ENCODE results near the gene ACTR3. TPM values are rescaled to one million over a fixed set of nuclear protein-coding genes. Genes with fewer than 3 reads are reported as not detected.

Gene ACTR3
- total and polyA plus RNA-seq, 2 of the 8 experiments (the other 6 are each of a cell fraction or from before 2014, with no cell fraction given) = 51.7 to 184 TPM

GRCh38 chr2:114005110-114005783 is 115.4 kb downstream of the ACTR3 start:
- H4K5ac ChIP-seq (ENCODE audit: insufficient read length, low read depth, low read length) = no peak overlapping the region

More at GRCh38 chr2:114005110-114005783, 115.4 kb downstream of the ACTR3 start:
- no peaks in the 10 kb centered on the region for H3K36me3 ChIP-seq (ENCODE audit: control insufficient read depth in 2 of 4, insufficient read depth in 4 of 4, low read length in 3 of 4)
- H3K23ac ChIP-seq (ENCODE audit: insufficient read length) = no peak overlapping the region
- no peak for TF ChIP-seq MAX (IDR thresholded peaks at IDR 0.05)
- no peak for TF ChIP-seq ASH2L (IDR thresholded peaks at IDR 0.05; ENCODE audit: low read length)
- no peak for TF ChIP-seq EP300 (IDR thresholded peaks at IDR 0.05; ENCODE audit: borderline replicate concordance in 1 of 2, low read depth in 2 of 2, low read length in 2 of 2)
- TF ChIP-seq KDM4A (IDR thresholded peaks at IDR 0.05; ENCODE audit: low read depth, low read length, severe bottlenecking) = no peak
- TF ChIP-seq GABPA (IDR thresholded peaks at IDR 0.05; ENCODE audit: borderline replicate concordance, insufficient read depth, low read length) = no peak
- no peak for TF ChIP-seq MAFK (IDR thresholded peaks at IDR 0.05; ENCODE audit: low read depth, low read length)
- TF ChIP-seq GTF2F1 (IDR thresholded peaks at IDR 0.05; ENCODE audit: borderline replicate concordance, low read depth, low read length) = no peak
- TF ChIP-seq BRCA1 (IDR thresholded peaks at IDR 0.05; ENCODE audit: low read depth, low read length) = no peak
- TF ChIP-seq SP1 (IDR thresholded peaks at IDR 0.05; ENCODE audit: low read depth, low read length) = no peak
- no peak for TF ChIP-seq USF2 (IDR thresholded peaks at IDR 0.05; ENCODE audit: low read length)
- no peak overlapping the region for H4K91ac ChIP-seq (replicated peaks; ENCODE audit: insufficient read length, low read length)
- H3K4me2 ChIP-seq (ENCODE audit: insufficient read depth in 1 of 2, low read depth in 2 of 2, low read length in 2 of 2) = no peak overlapping the region
- H2BK20ac ChIP-seq (ENCODE audit: low read length) = no peak overlapping the region
- H3K9me3 ChIP-seq (ENCODE audit: insufficient read depth in 2 of 2, low read depth in 1 of 2, low read length in 1 of 2) = peaks cover 0 to 5% of the 10 kb centered on the region in 2 experiments; a peak in 2 of 4 replicates
- H3K79me2 ChIP-seq (ENCODE audit: control insufficient read depth in 1 of 2, insufficient read depth in 2 of 2, low read length in 2 of 2) = no peaks in the 10 kb centered on the region
- H2BK15ac ChIP-seq (ENCODE audit: low read length) = no peak overlapping the region
- CTCF ChIA-PET (ENCODE audit: partially characterized antibody) = interaction anchor here (0.6 to 0.9 kb wide), 2 partner anchors 19 to 166 kb away, joined by 3 to 4 read pairs; no protein-coding TSS in a partner anchor
- no peaks in the 10 kb centered on the region for H3K23me2 ChIP-seq (ENCODE audit: low read depth, low read length)
- no peak overlapping the region for H3K4me3 ChIP-seq (ENCODE audit: extremely low read depth in 1 of 4, insufficient read depth in 2 of 4, low read depth in 3 of 4, low read length in 4 of 4)
- no peak overlapping the region for H3K18ac ChIP-seq (ENCODE audit: extremely low read depth, low read length)
- DNase-seq (ENCODE audit: low read depth in 1 of 2, low spot score in 2 of 2) = no peak
- no peak overlapping the region for H3K9ac ChIP-seq (replicated peaks in 1 of 4; ENCODE audit: extremely low read depth in 1 of 4, low read depth in 3 of 4, low read length in 3 of 4)
- no peak overlapping the region for H4K8ac ChIP-seq (ENCODE audit: extremely low read depth, insufficient read depth, low read length)
- no peak overlapping the region for H2AFZ ChIP-seq (ENCODE audit: low read length)
- WGBS, 2 experiments (ENCODE audit: extremely low coverage in 1 of 2, insufficient coverage in 1 of 2, insufficient read length in 1 of 2, insufficient replicate concordance in 2 of 2, low coverage in 1 of 2, low lambda C conversion rate in 2 of 2, missing lambda C conversion rate in 1 of 2) = 88% methylated on average over 5 of the region's 5 CpGs; no CpG with 5 or more reads in 1 of the 2 experiments
- H4K20me1 ChIP-seq (replicated peaks in 1 of 2; ENCODE audit: control insufficient read depth in 1 of 2, insufficient read depth in 2 of 2, low read length in 2 of 2) = no peaks in the 10 kb centered on the region
- no peak overlapping the region for H3K14ac ChIP-seq (ENCODE audit: insufficient read length)
- H2BK5ac ChIP-seq (ENCODE audit: low read depth, low read length) = no peak overlapping the region
- no peak overlapping the region for H2BK120ac ChIP-seq (replicated peaks; ENCODE audit: low read depth, low read length)
- no peak for FAIRE-seq
- H3K4me1 ChIP-seq (replicated peaks in 1 of 4; ENCODE audit: control insufficient read depth in 3 of 4, insufficient read depth in 4 of 4, low read length in 3 of 4) = no peaks in the 10 kb centered on the region
- no peak overlapping the region for H2BK12ac ChIP-seq (ENCODE audit: low read depth, low read length)
- no peak overlapping the region for H2AK5ac ChIP-seq (ENCODE audit: low read depth, low read length)
- no peak overlapping the region for H3K27ac ChIP-seq (ENCODE audit: low read depth, low read length)
- H3K56ac ChIP-seq (replicated peaks; ENCODE audit: insufficient read length, low read depth, low read length) = no peak overlapping the region
- H3K4ac ChIP-seq (replicated peaks; ENCODE audit: insufficient read length, low read depth, low read length) = no peak overlapping the region
- no peaks in the 10 kb centered on the region for H3K27me3 ChIP-seq (replicated peaks in 1 of 4; ENCODE audit: control insufficient read depth in 3 of 4, extremely low read depth in 1 of 4, insufficient read depth in 3 of 4, low read length in 3 of 4)
- no peaks in the 10 kb centered on the region for H3K79me1 ChIP-seq (ENCODE audit: low read depth, low read length)
- POLR2A ChIA-PET (ENCODE audit: partially characterized antibody) = no interaction called here
